AG09309 (cell line): Measurements from ENCODE around the gene ZG16B.

Experiments used
- DNase-seq: peaks from one replicate; pipeline ENCODE4 v3.0.0-alpha.2; 2010; ENCODE audit warnings: low read depth
- H3K4me3 ChIP-seq: 2 replicates; pipeline ENCODE4 v1.5.1; 2011; ENCODE audit warnings: mild to moderate bottlenecking, low read depth, low read length, moderate library complexity; ENCODE audit not compliant: control insufficient read depth
- CTCF ChIP-seq: IDR thresholded peaks from 2 replicates; pipeline ENCODE4 v1.5.1; 2011; ENCODE audit warnings: mild to moderate bottlenecking, low read depth, low read length, inconsistent platforms; ENCODE audit not compliant: insufficient read depth, control insufficient read depth; ENCODE audit errors: missing control alignments

ZG16B gene

GRCh38 chr16:2804728-2805127, 25.4 kb upstream of the ZG16B start:
- no peak for DNase-seq
- TF ChIP-seq CTCF, result no peak
- no peak overlapping the region for H3K4me3 ChIP-seq

GRCh38 chr16:2806286-2806685, 23.8 kb upstream of the ZG16B start:
- H3K4me3 ChIP-seq, result no peak overlapping the region
- TF ChIP-seq CTCF, result no peak
- no peak for DNase-seq

- no peak for DNase-seq
- TF ChIP-seq CTCF, result no peak
- no peak overlapping the region for H3K4me3 ChIP-seq
These were observed 21.9 kb upstream of the ZG16B start for GRCh38 chr16:2808181-2808580.

GRCh38 chr16:2809149-2809760, 20.8 kb upstream of the ZG16B start:
- no peak for DNase-seq
- TF ChIP-seq CTCF, result no peak
- no peak overlapping the region for H3K4me3 ChIP-seq

GRCh38 chr16:2810651-2811050, 19.5 kb upstream of the ZG16B start:
- no peak overlapping the region for H3K4me3 ChIP-seq
- no peak for DNase-seq
- TF ChIP-seq CTCF, result no peak

GRCh38 chr16:2811703-2812471, 18.2 kb upstream of the ZG16B start:
- no peak for TF ChIP-seq CTCF
- no peak for DNase-seq
- no peak overlapping the region for H3K4me3 ChIP-seq
